K562 (cell line): Measurements from ENCODE around the gene IGLON5. TPM values are rescaled to one million over a fixed set of nuclear protein-coding genes. Genes with fewer than 3 reads are reported as not detected.

Experiments used
- ATAC-seq: fragments of 200-7000 bp; cut with Tn5 transposase; 3 replicates; pipeline ENCODE4 v1.9.1; 2020; ENCODE audit warnings: moderate library complexity
- BruUV-seq: library from RNA; stranded (reverse); fragments of 400-500 nt; replicated peaks from 2 replicates; lab custom pipeline; 2021; lab: Mats Ljungman, UMichigan
- CTCF ChIA-PET: fragments of 300-600 bp; formaldehyde crosslinking; extraction: SDS; loops from one replicate; lab custom pipeline; 2021; ENCODE audit warnings: low intra/inter-chr PET ratio; lab: Yijun Ruan, JAX
- POLR2A ChIA-PET: fragments of 300-600, 350-650 bp; sonication (Branson Sonifier 250); formaldehyde crosslinking; extraction: SDS; loops from one replicate; lab custom pipeline; 2021; ENCODE audit warnings: antibody characterized with exemption, inconsistent platforms; lab: Yijun Ruan, JAX
- DNase-seq, 4 experiments: peaks; one replicate each; pipeline versions ENCODE4 v3.0.0 to v3.0.0-alpha.2; 2011 to 2018; ENCODE audit warnings: low spot score in 3 of 4, mixed read lengths in 3 of 4; ENCODE audit errors: extremely low read depth in 1 of 4
- FAIRE-seq: peaks from 2 replicates; lab custom pipeline; 2011; peaks lifted over from hg19 to GRCh38; lab: Jason Lieb, UNC
- H2AFZ ChIP-seq: 2 replicates; pipeline ENCODE4 v1.6.0; 2011; ENCODE audit warnings: low read depth, low read length, control low read depth, inconsistent platforms
- H3K27ac ChIP-seq: fragments of 200-600 bp; 3 replicates; pipeline ENCODE4 v1.8.0; 2011; ENCODE audit warnings: low read depth, mild to moderate bottlenecking, control low read depth, inconsistent platforms, low read length, moderate library complexity, mixed read lengths; ENCODE audit errors: extremely low read depth
- H3K27me3 ChIP-seq, 2 experiments: fragments of 300-600 bp in 1 of 2; 2 replicates in 1 of 2; 3 replicates in 1 of 2; pipeline versions ENCODE4 v1.6.0 to v1.8.0; 2011; ENCODE audit warnings: inconsistent platforms in 2 of 2, low read length in 2 of 2, mild to moderate bottlenecking in 1 of 2, mixed read lengths in 1 of 2, moderate library complexity in 1 of 2; ENCODE audit not compliant: control insufficient read depth in 2 of 2, insufficient read depth in 2 of 2
- H3K36me3 ChIP-seq: fragments of 300-600 bp; 3 replicates; pipeline ENCODE4 v1.8.0; 2011; ENCODE audit warnings: mild to moderate bottlenecking, low read length, inconsistent platforms; ENCODE audit not compliant: control insufficient read depth, insufficient read depth
- H3K4me1 ChIP-seq, 2 experiments: fragments of 200-600 bp in 1 of 2; replicated peaks in 1 of 2; 2 replicates in 1 of 2; 3 replicates in 1 of 2; pipeline versions ENCODE4 v1.5.1 to v1.8.0; 2011; ENCODE audit warnings: inconsistent platforms in 2 of 2, low read length in 2 of 2, mild to moderate bottlenecking in 1 of 2, mixed read lengths in 1 of 2, moderate library complexity in 1 of 2; ENCODE audit not compliant: control insufficient read depth in 2 of 2, insufficient read depth in 2 of 2
- H3K4me2 ChIP-seq: 2 replicates; pipeline ENCODE4 v1.6.1; 2011; ENCODE audit warnings: low read length, control low read depth, inconsistent platforms, mixed read lengths; ENCODE audit not compliant: insufficient read depth
- H3K4me3 ChIP-seq: fragments of 200-600 bp; sonication (generic), shearing (Covaris generic); 2 replicates; pipeline ENCODE4 v1.5.1; 2016; ENCODE audit warnings: control low read depth, inconsistent platforms
- H3K79me2 ChIP-seq: fragments of 200-600 bp; 3 replicates; pipeline ENCODE4 v1.8.0; 2011; ENCODE audit warnings: low read length, inconsistent platforms; ENCODE audit not compliant: control insufficient read depth, insufficient read depth
- H3K9ac ChIP-seq, 2 experiments: 2 replicates each; pipeline versions ENCODE4 v1.6.0 to v1.6.1; 2011; ENCODE audit warnings: low read depth in 2 of 2, low read length in 2 of 2, control low read depth in 1 of 2, inconsistent platforms in 1 of 2, mild to moderate bottlenecking in 1 of 2, mixed read lengths in 1 of 2; ENCODE audit not compliant: insufficient read depth in 1 of 2
- H3K9me1 ChIP-seq: one replicate; pipeline ENCODE4 v1.6.0; 2011; ENCODE audit warnings: inconsistent platforms, mild to moderate bottlenecking, low read length, moderate library complexity; ENCODE audit not compliant: control insufficient read depth, insufficient read depth
- H3K9me3 ChIP-seq: replicated peaks from 2 replicates; pipeline ENCODE4 v1.5.1; 2011; ENCODE audit warnings: low read depth, low read length, inconsistent platforms; ENCODE audit not compliant: control insufficient read depth, insufficient read depth
- H4K20me1 ChIP-seq: replicated peaks from 2 replicates; pipeline ENCODE4 v1.6.1; 2011; ENCODE audit warnings: low read length, inconsistent platforms, mixed read lengths; ENCODE audit not compliant: control insufficient read depth, insufficient read depth
- ATF3 ChIP-seq, 2 experiments: fragments of 450-650 bp in 1 of 2; sonication (generic) in 1 of 2; formaldehyde crosslinking in 1 of 2; IDR thresholded peaks in 1 of 2; conservative IDR thresholded peaks in 1 of 2; 2 replicates each; pipeline versions ENCODE4 v1.6.1 to v1.8.1; 2016 to 2023; ENCODE audit warnings: mild to moderate bottlenecking in 2 of 2, moderate library complexity in 2 of 2, inconsistent platforms in 1 of 2, missing genetic modification reagents in 1 of 2
- EGR1 ChIP-seq: fragments of 450-650 bp; conservative IDR thresholded peaks from 2 replicates; pipeline ENCODE4 v1.6.1; 2017; ENCODE audit warnings: mild to moderate bottlenecking
- NCOA6 ChIP-seq: fragments of 450-650 bp; IDR thresholded peaks from 2 replicates; pipeline ENCODE4 v1.6.1; 2017; ENCODE audit warnings: mild to moderate bottlenecking
- ZBTB7A ChIP-seq: IDR thresholded peaks from 2 replicates; pipeline ENCODE4 v1.6.1; 2011; ENCODE audit warnings: low read depth, mild to moderate bottlenecking, low read length, moderate library complexity, borderline replicate concordance; ENCODE audit not compliant: control insufficient read depth
- ZKSCAN8 ChIP-seq: fragments of 200-800 bp; sonication (Bioruptor generic); IDR thresholded peaks from 2 replicates; pipeline ENCODE4 v1.6.1; 2016; ENCODE audit warnings: missing genetic modification characterization, missing compliant biosample characterization
- ZNF583 ChIP-seq: fragments of 250-450 bp; sonication (Bioruptor Pico); IDR thresholded peaks from 2 replicates; pipeline ENCODE4 v1.4.0; 2020
- WGBS: fragments of 100-300 bp; shearing (Covaris generic); methylation state at CpG from one replicate; pipeline ENCODE4 v1.1.6; 2016; ENCODE audit warnings: low coverage, mixed read lengths; ENCODE audit not compliant: insufficient coverage; ENCODE audit errors: missing lambda C conversion rate; 5-methylcytosine and 5-hydroxymethylcytosine counted together
- in situ Hi-C: fragments of 300-500 bp; cut with MboI; formaldehyde crosslinking; loops from 4 replicates; pipeline ENCODE4 v1.15.0; 2018; ENCODE audit warnings: inconsistent platforms, mixed read lengths
- intact Hi-C: fragments of 100-400 bp; cut with micrococcal nuclease; formaldehyde crosslinking; loops from 2 replicates; pipeline ENCODE4 v1.14.2; 2022
- polyA plus RNA-seq, 8 experiments: library from polyadenylated mRNA; depleted of rRNA in 4 of 8; stranded (reverse) in 5 of 8; unstranded in 3 of 8; fragments of >200 nt; fragmentation: Nextera tagmentation in 2 of 8; fragmentation: Illumina TruSeq in 1 of 8; extraction: Ambion mirVana in 2 of 8; extraction: Trizol in 1 of 8; gene quantifications; 2 replicates each; pipeline versions ENCODE4 v1.2.1 to v1.2.3, GENCODE V29; 2011 to 2014; ENCODE audit warnings: inconsistent platforms in 1 of 8, missing spikeins in 1 of 8
- total RNA-seq, 7 experiments: library from RNA; depleted of rRNA in 6 of 7; stranded (reverse); fragments of >200 nt in 6 of 7; fragmentation: Illumina TruSeq in 2 of 7; extraction: Trizol in 2 of 7; gene quantifications; 2 replicates each; pipeline versions ENCODE4 v1.2.1 to v1.2.3, GENCODE V29; 2011 to 2021; ENCODE audit warnings: low replicate concordance in 1 of 7

IGLON5 gene
- total and polyA plus RNA-seq, 9 of the 15 experiments (the other 6 are each of a cell fraction or from before 2014, with no cell fraction given): 0.03 to 0.22 (median 0.14) TPM; not detected in 2

- no peak overlapping the region for H3K27ac ChIP-seq
- no peaks in the 10 kb centered on the region for H3K9me1 ChIP-seq
- intact Hi-C loops: no loop called here
- H3K4me3 ChIP-seq: no peak overlapping the region
- no peaks in the 10 kb centered on the region for H3K36me3 ChIP-seq
- H4K20me1 ChIP-seq: no peaks in the 10 kb centered on the region
- peaks cover 4 to 33% of the 10 kb centered on the region in 2 experiments; a peak in 3 of 5 replicates for H3K4me1 ChIP-seq
- FAIRE-seq: no peak
- peak in 3 of 4 experiments; percentile 32 to 58 (median 56) for DNase-seq
- H3K27me3 ChIP-seq: peaks cover 25 to 39% of the 10 kb centered on the region in 2 experiments
- in situ Hi-C loops: no loop called here
- no TSS peak for BruUV-seq
- ChIA-PET CTCF (no interaction called here), POLR2A (interaction anchor here (1.1 kb wide), 1 partner anchor 39 kb away, joined by 3 read pairs; no protein-coding TSS in a partner anchor)
- H3K79me2 ChIP-seq: no peaks in the 10 kb centered on the region
- no peak overlapping the region for H3K9ac ChIP-seq
- no peaks in the 10 kb centered on the region for H3K9me3 ChIP-seq
- no peak overlapping the region for H3K4me2 ChIP-seq
- TF ChIP-seq ZBTB7A (0 out of 2 replicates have a peak, but pooled peaks have one; percentile 16), NCOA6 (no peak), ATF3 (IDR thresholded peaks at IDR 0.05) (no peak; the same call in 1 of the 2 replicates), ATF3 (CRISPR knock-in tag; conservative IDR thresholded peaks at IDR 0.05) (no peak), EGR1 (0 out of 2 replicates have a peak, but pooled peaks have one; percentile 9), ZNF583 (CRISPR knock-in tag) (no peak), ZKSCAN8 (CRISPR knock-in tag) (no peak)
- peak overlapping the region; percentile 98; the same call in 1 of the 2 replicates for H2AFZ ChIP-seq
- 0% methylated on average over 1 of the region's 36 CpGs for WGBS
- ATAC-seq: no peak
Observed at GRCh38 chr19:51326216-51327065, 15.0 kb downstream of the IGLON5 start.
